ENCODE data around the gene BAG5.
"Not testable (repeated sequence)": the region's sequence is repeated elsewhere in the genome, so short reads cannot be mapped to it uniquely, and the experiment has no call there.

Gene BAG5

GRCh38 chr14:103535081-103535890 is 27.2 kb downstream of the BAG5 start:
- no peak for DNase-seq

- no peak for DNase-seq
Measured at GRCh38 chr14:103534576-103535061, 27.8 kb downstream of the BAG5 start.

GRCh38 chr14:103533999-103534575 is 28.4 kb downstream of the BAG5 start:
- DNase-seq: no peak

GRCh38 chr14:103533137-103533998 is 29.1 kb downstream of the BAG5 start:
- DNase-seq: no peak

GRCh38 chr14:103532216-103533136 is 30.0 kb downstream of the BAG5 start:
- DNase-seq: no peak

- no peak for DNase-seq
Measured at GRCh38 chr14:103531421-103532215, 30.8 kb downstream of the BAG5 start.

GRCh38 chr14:103530831-103531230 is 31.6 kb downstream of the BAG5 start:
- no peak for DNase-seq

GRCh38 chr14:103530390-103530789 is 32.1 kb downstream of the BAG5 start:
- peak; percentile 31 for DNase-seq

GRCh38 chr14:103529383-103530365 is 32.8 kb downstream of the BAG5 start:
- peak; percentile 70 for DNase-seq

GRCh38 chr14:103528587-103529382 is 33.7 kb downstream of the BAG5 start, which contains the start of gene TRMT61A:
Gene TRMT61A, plus strand, starts transcription at chr14:103529196. Its CDS starts 783 bp downstream, at chr14:103529979.
- peak; percentile 84 for DNase-seq

GRCh38 chr14:103528146-103528586 is 34.3 kb downstream of the BAG5 start:
- peak; percentile 65 for DNase-seq

GRCh38 chr14:103527408-103528145 is 34.9 kb downstream of the BAG5 start:
- no peak for DNase-seq

GRCh38 chr14:103526914-103527248 is 35.6 kb downstream of the BAG5 start:
- DNase-seq: no peak

- DNase-seq: no peak
Measured at GRCh38 chr14:103526247-103526913, 36.1 kb downstream of the BAG5 start.

- DNase-seq: not testable (repeated sequence)
Measured at GRCh38 chr14:103525430-103526246, 36.8 kb downstream of the BAG5 start.

Measured in right kidney (tissue), 1 donor.